ENCODE results near the gene ALKBH5.

Gene ALKBH5

DNA sequence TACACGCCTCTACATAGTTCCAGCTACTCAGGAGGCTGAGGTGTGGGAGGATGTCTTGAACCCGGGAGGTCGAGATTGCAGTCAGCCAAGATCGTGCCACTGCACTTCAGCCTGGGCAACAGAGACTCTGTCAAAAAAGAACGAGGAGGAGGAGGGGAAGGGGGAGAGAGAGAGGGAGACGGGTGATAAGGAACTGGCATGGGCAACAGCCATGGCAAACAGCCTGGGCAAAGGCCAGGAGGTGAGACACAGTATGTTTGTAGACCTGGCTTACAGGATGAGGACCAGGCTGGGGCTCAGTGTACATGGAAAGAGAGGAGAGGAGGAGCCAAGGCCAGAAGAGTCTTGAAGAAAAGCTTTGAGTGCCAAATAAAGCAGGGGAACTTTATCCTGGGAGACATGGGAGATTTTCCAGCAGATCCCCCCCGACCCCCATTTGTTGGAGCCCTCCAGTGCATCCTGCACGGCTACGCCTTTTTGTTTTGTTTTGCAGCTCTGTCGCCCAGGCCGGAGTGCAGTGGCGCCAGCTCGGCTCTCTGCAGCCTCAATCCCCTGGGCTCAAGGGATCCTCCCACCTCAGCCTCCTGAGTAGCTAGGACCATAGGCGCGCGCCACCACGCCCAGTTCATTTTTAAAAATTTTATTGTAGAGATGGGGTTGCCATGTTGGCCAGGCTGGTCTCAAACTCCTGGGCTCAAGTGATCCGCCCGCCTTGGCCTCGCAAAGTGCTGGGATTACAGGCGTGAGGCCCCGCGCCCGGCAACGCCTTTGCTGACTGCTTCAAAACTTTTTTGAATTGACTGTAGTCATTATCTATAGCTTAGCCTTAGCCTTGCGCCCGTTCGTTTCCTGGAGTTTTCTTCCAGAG, 1.3 kb upstream of the ALKBH5 start:
- Histone ChIP-seq H3K4me1 (ENCODE audit: control insufficient read depth, insufficient read depth, low read length) (peaks cover 19% of the 10 kb centered on the region), H3K27ac (ENCODE audit: extremely low read depth, low read depth, low read length) (peak overlapping the region; percentile 94), H3K9me3 (ENCODE audit: control insufficient read depth, insufficient read depth, low read depth, low read length) (no peaks in the 10 kb centered on the region), H3K36me3 (ENCODE audit: control insufficient read depth in 2 of 2, insufficient read depth in 1 of 2, low read length in 2 of 2) (peaks cover 6 to 26% of the 10 kb centered on the region in 2 experiments; a peak in 2 of 3 replicates), H3K4me3 (ENCODE audit: low read depth, low read length) (peak overlapping the region; percentile 59)
- ChIA-PET CTCF (interaction anchor here (0.7 to 3.4 kb wide), 6 partner anchors 10 to 89 kb away, joined by 3 to 20 read pairs (median 4); no protein-coding TSS in a partner anchor), POLR2A (interaction anchor here (0.6 to 3.3 kb wide), 17 partner anchors 10 to 210 kb away, joined by 3 to 24 read pairs (median 5); partner anchors contain the start of genes DRC3 and TOM1L2)
- TF ChIP-seq ZSCAN16 (tag by site-specific recombination; IDR thresholded peaks at IDR 0.05), result peak; percentile 88; the same call in 1 of the 2 replicates
- 0 out of 2 replicates have a peak, but pooled peaks have one; percentile 29 for TF ChIP-seq ZNF324 (tag by site-specific recombination; IDR thresholded peaks at IDR 0.05)
- 0 out of 2 replicates have a peak, but pooled peaks have one; percentile 31 for TF ChIP-seq HIC1 (tag by site-specific recombination; IDR thresholded peaks at IDR 0.05)
- TF ChIP-seq HOXD13 (CRISPR knock-in tag; IDR thresholded peaks at IDR 0.05; ENCODE audit: borderline replicate concordance), result 0 out of 2 replicates have a peak, but pooled peaks have one; percentile 40
- TF ChIP-seq, protein P1, sequence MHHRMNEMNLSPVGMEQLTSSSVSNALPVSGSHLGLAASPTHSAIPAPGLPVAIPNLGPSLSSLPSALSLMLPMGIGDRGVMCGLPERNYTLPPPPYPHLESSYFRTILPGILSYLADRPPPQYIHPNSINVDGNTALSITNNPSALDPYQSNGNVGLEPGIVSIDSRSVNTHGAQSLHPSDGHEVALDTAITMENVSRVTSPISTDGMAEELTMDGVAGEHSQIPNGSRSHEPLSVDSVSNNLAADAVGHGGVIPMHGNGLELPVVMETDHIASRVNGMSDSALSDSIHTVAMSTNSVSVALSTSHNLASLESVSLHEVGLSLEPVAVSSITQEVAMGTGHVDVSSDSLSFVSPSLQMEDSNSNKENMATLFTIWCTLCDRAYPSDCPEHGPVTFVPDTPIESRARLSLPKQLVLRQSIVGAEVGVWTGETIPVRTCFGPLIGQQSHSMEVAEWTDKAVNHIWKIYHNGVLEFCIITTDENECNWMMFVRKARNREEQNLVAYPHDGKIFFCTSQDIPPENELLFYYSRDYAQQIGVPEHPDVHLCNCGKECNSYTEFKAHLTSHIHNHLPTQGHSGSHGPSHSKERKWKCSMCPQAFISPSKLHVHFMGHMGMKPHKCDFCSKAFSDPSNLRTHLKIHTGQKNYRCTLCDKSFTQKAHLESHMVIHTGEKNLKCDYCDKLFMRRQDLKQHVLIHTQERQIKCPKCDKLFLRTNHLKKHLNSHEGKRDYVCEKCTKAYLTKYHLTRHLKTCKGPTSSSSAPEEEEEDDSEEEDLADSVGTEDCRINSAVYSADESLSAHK (tag by site-specific recombination; IDR thresholded peaks at IDR 0.05), result no peak
- peak; percentile 59; the same call in 1 of the 2 replicates for TF ChIP-seq ZFP37 (tag by site-specific recombination; IDR thresholded peaks at IDR 0.05)
- peak; percentile 81 for TF ChIP-seq ZXDB (tag by site-specific recombination; IDR thresholded peaks at IDR 0.05)
- no peak for TF ChIP-seq ZNF146 (tag by site-specific recombination; IDR thresholded peaks at IDR 0.05)
- TF ChIP-seq ZNF2 (tag by site-specific recombination; IDR thresholded peaks at IDR 0.05), result peak; percentile 57; the same call in 1 of the 2 replicates
- peak; percentile 31; the same call in 1 of the 2 replicates for TF ChIP-seq ZNF843 (tag by site-specific recombination; IDR thresholded peaks at IDR 0.05)
- TF ChIP-seq ZNF596 (tag by site-specific recombination; IDR thresholded peaks at IDR 0.05), result no peak
- TF ChIP-seq ZNF514 (tag by site-specific recombination; IDR thresholded peaks at IDR 0.05), result no peak
- TF ChIP-seq ZBTB8A (tag by site-specific recombination; IDR thresholded peaks at IDR 0.05), result peak; percentile 95
- TF ChIP-seq ZEB2 (tag by site-specific recombination; IDR thresholded peaks at IDR 0.05), result peak; percentile 64; the same call in 1 of the 2 replicates
- TF ChIP-seq, protein P2, sequence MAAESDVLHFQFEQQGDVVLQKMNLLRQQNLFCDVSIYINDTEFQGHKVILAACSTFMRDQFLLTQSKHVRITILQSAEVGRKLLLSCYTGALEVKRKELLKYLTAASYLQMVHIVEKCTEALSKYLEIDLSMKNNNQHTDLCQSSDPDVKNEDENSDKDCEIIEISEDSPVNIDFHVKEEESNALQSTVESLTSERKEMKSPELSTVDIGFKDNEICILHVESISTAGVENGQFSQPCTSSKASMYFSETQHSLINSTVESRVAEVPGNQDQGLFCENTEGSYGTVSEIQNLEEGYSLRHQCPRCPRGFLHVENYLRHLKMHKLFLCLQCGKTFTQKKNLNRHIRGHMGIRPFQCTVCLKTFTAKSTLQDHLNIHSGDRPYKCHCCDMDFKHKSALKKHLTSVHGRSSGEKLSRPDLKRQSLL (tag by site-specific recombination; IDR thresholded peaks at IDR 0.05), result peak; percentile 40; the same call in 1 of the 2 replicates
- peak; percentile 94 for TF ChIP-seq ZBTB17 (tag by site-specific recombination; IDR thresholded peaks at IDR 0.05)
- 0 out of 2 replicates have a peak, but pooled peaks have one; percentile 28 for TF ChIP-seq ZNF391 (tag by site-specific recombination; IDR thresholded peaks at IDR 0.05; ENCODE audit: borderline replicate concordance, low read depth)
- no peak for TF ChIP-seq SP2 (tag by site-specific recombination; IDR thresholded peaks at IDR 0.05)
- 0 out of 2 replicates have a peak, but pooled peaks have one; percentile 14 for TF ChIP-seq ZNF501 (tag by site-specific recombination; IDR thresholded peaks at IDR 0.05)
- TF ChIP-seq PRDM1 (tag by site-specific recombination; IDR thresholded peaks at IDR 0.05), result no peak
- TF ChIP-seq ZNF366 (tag by site-specific recombination; conservative IDR thresholded peaks at IDR 0.05), result peak; percentile 37
- TF ChIP-seq ZNF155 (tag by site-specific recombination; IDR thresholded peaks at IDR 0.05), result no peak
- no peak for TF ChIP-seq ZSCAN30 (tag by site-specific recombination; IDR thresholded peaks at IDR 0.05)
- TF ChIP-seq KLF1 (tag by site-specific recombination; IDR thresholded peaks at IDR 0.05), result peak; percentile 65
- TF ChIP-seq, protein P3, sequence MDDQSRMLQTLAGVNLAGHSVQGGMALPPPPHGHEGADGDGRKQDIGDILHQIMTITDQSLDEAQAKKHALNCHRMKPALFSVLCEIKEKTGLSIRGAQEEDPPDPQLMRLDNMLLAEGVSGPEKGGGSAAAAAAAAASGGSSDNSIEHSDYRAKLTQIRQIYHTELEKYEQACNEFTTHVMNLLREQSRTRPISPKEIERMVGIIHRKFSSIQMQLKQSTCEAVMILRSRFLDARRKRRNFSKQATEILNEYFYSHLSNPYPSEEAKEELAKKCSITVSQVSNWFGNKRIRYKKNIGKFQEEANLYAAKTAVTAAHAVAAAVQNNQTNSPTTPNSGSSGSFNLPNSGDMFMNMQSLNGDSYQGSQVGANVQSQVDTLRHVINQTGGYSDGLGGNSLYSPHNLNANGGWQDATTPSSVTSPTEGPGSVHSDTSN (CRISPR knock-in tag; IDR thresholded peaks at IDR 0.05), result no peak
- TF ChIP-seq, protein P4, sequence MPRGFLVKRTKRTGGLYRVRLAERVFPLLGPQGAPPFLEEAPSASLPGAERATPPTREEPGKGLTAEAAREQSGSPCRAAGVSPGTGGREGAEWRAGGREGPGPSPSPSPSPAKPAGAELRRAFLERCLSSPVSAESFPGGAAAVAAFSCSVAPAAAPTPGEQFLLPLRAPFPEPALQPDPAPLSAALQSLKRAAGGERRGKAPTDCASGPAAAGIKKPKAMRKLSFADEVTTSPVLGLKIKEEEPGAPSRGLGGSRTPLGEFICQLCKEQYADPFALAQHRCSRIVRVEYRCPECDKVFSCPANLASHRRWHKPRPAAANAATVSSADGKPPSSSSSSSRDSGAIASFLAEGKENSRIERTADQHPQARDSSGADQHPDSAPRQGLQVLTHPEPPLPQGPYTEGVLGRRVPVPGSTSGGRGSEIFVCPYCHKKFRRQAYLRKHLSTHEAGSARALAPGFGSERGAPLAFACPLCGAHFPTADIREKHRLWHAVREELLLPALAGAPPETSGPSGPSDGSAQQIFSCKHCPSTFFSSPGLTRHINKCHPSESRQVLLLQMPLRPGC (tag by site-specific recombination; IDR thresholded peaks at IDR 0.05), result 0 out of 2 replicates have a peak, but pooled peaks have one; percentile 61

All from HEK293 (cell line).